Adrenal gland (tissue), 5 donors: ENCODE measurements around the gene C14orf93.

Experiments
- CTCF ChIP-seq, 6 experiments: fragments of 450-650 bp in 4 of 6; fragments of 200-600 bp in 2 of 6; sonication (generic) in 1 of 6; IDR thresholded peaks; 1 replicate in 5 of 6; 2 replicates in 1 of 6; pipeline versions ENCODE4 v1.5.1 to v1.8.0; 2016 to 2021; ENCODE audit warnings: antibody characterized with exemption in 6 of 6, mild to moderate bottlenecking in 2 of 6, moderate library complexity in 1 of 6
- POLR2A ChIP-seq, 2 donors: fragments of 450-650 bp; IDR thresholded peaks; one replicate each; pipeline ENCODE4 v1.6.1; 2017; ENCODE audit warnings: antibody characterized with exemption in 2 of 2, mild to moderate bottlenecking in 2 of 2, moderate library complexity in 1 of 2
- donor health status: DM: no; HTN: no; CAD: no.

- TF ChIP-seq CTCF (IDR thresholded peaks at IDR 0.05): no peak
- no peak for TF ChIP-seq POLR2A (IDR thresholded peaks at IDR 0.05)
Measured at GRCh38 chr14:23021434-23021833, 11.5 kb upstream of the C14orf93 start.
